SK-N-SH treated with all-trans-retinoic acid at 6 μM for 48 hours (cell line): ENCODE results near the gene BCORL1.

Experiments used
- ATAC-seq: fragments of 200-7000 bp; cut with Tn5 transposase; 3 replicates; pipeline ENCODE4 v1.9.1; 2020; ENCODE audit warnings: mild to moderate bottlenecking, moderate library complexity
- ARNTL ChIP-seq: fragments of 450-650 bp; formaldehyde crosslinking; IDR thresholded peaks from 2 replicates; pipeline ENCODE4 v1.5.0; 2020; ENCODE audit warnings: low read depth, mild to moderate bottlenecking, moderate library complexity, borderline replicate concordance
- BACH2 ChIP-seq: fragments of 250-450 bp; sonication (Bioruptor Pico); IDR thresholded peaks from 2 replicates; pipeline ENCODE4 v1.9.0; 2021; ENCODE audit warnings: mild to moderate bottlenecking, borderline replicate concordance
- CSDC2 ChIP-seq: fragments of 250-450 bp; sonication (Bioruptor Pico); IDR thresholded peaks from 2 replicates; pipeline ENCODE4 v1.5.0; 2020; ENCODE audit warnings: mild to moderate bottlenecking, moderate library complexity
- ESRRG ChIP-seq: fragments of 250-450 bp; sonication (Bioruptor Pico); IDR thresholded peaks from 2 replicates; pipeline ENCODE4 v1.6.1; 2021; ENCODE audit warnings: mild to moderate bottlenecking
- GLIS3 ChIP-seq: fragments of 250-450 bp; sonication (Bioruptor Pico); IDR thresholded peaks from 2 replicates; pipeline ENCODE4 v1.5.0; 2020; ENCODE audit warnings: mild to moderate bottlenecking, moderate library complexity
- PPARA ChIP-seq: fragments of 250-450 bp; sonication (Bioruptor Pico); IDR thresholded peaks from 2 replicates; pipeline ENCODE4 v1.5.0; 2020; ENCODE audit warnings: mild to moderate bottlenecking, borderline replicate concordance
- RARB ChIP-seq: fragments of 250-450 bp; sonication (Bioruptor Pico); IDR thresholded peaks from 2 replicates; pipeline ENCODE4 v1.8.0; 2021; ENCODE audit warnings: mild to moderate bottlenecking, moderate library complexity
- SNAI2 ChIP-seq: fragments of 250-450 bp; sonication (Bioruptor Pico); IDR thresholded peaks from 2 replicates; pipeline ENCODE4 v1.5.0; 2020; ENCODE audit warnings: mild to moderate bottlenecking, moderate library complexity
- TCF4 ChIP-seq: fragments of 250-450 bp; sonication (Bioruptor Pico); IDR thresholded peaks from 2 replicates; pipeline ENCODE4 v1.8.0; 2021; ENCODE audit warnings: mild to moderate bottlenecking, moderate library complexity, borderline replicate concordance
- ZC3H10 ChIP-seq: fragments of 250-450 bp; sonication (Bioruptor Pico); IDR thresholded peaks from 2 replicates; pipeline ENCODE4 v1.5.1; 2021; ENCODE audit warnings: mild to moderate bottlenecking, moderate library complexity
- ZFP3 ChIP-seq: fragments of 250-450 bp; sonication (Bioruptor Pico); IDR thresholded peaks from 2 replicates; pipeline ENCODE4 v1.5.0; 2020; ENCODE audit warnings: mild to moderate bottlenecking, moderate library complexity
- ZFP30 ChIP-seq: fragments of 450-650 bp; formaldehyde crosslinking; IDR thresholded peaks from 2 replicates; pipeline ENCODE4 v1.5.0; 2022; ENCODE audit warnings: mild to moderate bottlenecking, moderate library complexity
- ZNF565 ChIP-seq: fragments of 450-650 bp; formaldehyde crosslinking; conservative IDR thresholded peaks from 2 replicates; pipeline ENCODE4 v1.5.0; 2020; ENCODE audit warnings: low read depth, mild to moderate bottlenecking, moderate library complexity
- ZNF8 ChIP-seq: fragments of 450-650 bp; formaldehyde crosslinking; IDR thresholded peaks from 2 replicates; pipeline ENCODE4 v1.5.0; 2020; ENCODE audit warnings: mild to moderate bottlenecking, moderate library complexity
- TF ChIP-seq, protein P1 (sequence below): fragments of 250-450 bp; sonication (Bioruptor Pico); IDR thresholded peaks from 2 replicates; pipeline ENCODE4 v1.5.1; 2021; ENCODE audit warnings: mild to moderate bottlenecking, moderate library complexity
- TF ChIP-seq, protein P2 (sequence below): fragments of 250-450 bp; sonication (Bioruptor Pico); IDR thresholded peaks from 2 replicates; pipeline ENCODE4 v1.5.1; 2020; ENCODE audit warnings: low read depth, mild to moderate bottlenecking, moderate library complexity
- TF ChIP-seq, protein P3 (sequence below): fragments of 250-450 bp; sonication (Bioruptor Pico); IDR thresholded peaks from 2 replicates; pipeline ENCODE4 v1.5.0; 2020; ENCODE audit warnings: mild to moderate bottlenecking, moderate library complexity
- TF ChIP-seq, protein P4 (sequence below): fragments of 250-450 bp; sonication (Bioruptor Pico); IDR thresholded peaks from 2 replicates; pipeline ENCODE4 v1.8.0; 2021; ENCODE audit warnings: low read depth, mild to moderate bottlenecking, moderate library complexity, borderline replicate concordance
- TF ChIP-seq, protein P5 (sequence below): fragments of 250-450 bp; sonication (Bioruptor Pico); IDR thresholded peaks from 2 replicates; pipeline ENCODE4 v1.8.0; 2020; ENCODE audit warnings: mild to moderate bottlenecking, moderate library complexity, borderline replicate concordance

BCORL1 gene

DNA sequence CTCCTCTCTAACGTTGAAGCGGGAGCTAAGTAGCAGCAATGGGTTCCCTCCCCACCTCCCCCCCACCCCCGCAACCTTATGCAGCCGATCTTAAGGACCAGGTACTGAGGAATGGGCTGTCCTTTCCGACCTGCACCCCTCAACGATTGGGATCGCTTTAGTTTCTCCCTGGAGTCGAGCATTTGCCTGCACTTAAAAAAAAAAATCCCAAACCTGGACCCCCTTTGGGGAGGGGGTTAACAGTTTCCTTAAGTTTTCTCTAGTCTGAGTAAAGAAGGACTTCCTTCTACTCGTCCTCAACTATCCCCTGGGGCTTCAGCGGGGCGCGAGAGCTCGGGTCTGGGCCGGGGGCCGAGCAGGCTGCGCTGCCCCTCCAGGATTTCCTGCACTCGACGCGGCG, 25.7 kb upstream of the BCORL1 start:
- ATAC-seq = no peak
- TF ChIP-seq BACH2 (CRISPR knock-in tag) (no peak), RARB (CRISPR knock-in tag) (no peak), ARNTL (no peak), ZFP3 (no peak), PPARA (CRISPR knock-in tag) (no peak), ZC3H10 (CRISPR knock-in tag) (no peak), ZNF8 (no peak), ESRRG (CRISPR knock-in tag) (no peak), TCF4 (CRISPR knock-in tag) (no peak)
- TF ChIP-seq, protein P1, sequence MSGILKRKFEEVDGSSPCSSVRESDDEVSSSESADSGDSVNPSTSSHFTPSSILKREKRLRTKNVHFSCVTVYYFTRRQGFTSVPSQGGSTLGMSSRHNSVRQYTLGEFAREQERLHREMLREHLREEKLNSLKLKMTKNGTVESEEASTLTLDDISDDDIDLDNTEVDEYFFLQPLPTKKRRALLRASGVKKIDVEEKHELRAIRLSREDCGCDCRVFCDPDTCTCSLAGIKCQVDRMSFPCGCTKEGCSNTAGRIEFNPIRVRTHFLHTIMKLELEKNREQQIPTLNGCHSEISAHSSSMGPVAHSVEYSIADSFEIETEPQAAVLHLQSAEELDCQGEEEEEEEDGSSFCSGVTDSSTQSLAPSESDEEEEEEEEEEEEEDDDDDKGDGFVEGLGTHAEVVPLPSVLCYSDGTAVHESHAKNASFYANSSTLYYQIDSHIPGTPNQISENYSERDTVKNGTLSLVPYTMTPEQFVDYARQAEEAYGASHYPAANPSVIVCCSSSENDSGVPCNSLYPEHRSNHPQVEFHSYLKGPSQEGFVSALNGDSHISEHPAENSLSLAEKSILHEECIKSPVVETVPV (CRISPR knock-in tag) = no peak
- TF ChIP-seq, protein P2, sequence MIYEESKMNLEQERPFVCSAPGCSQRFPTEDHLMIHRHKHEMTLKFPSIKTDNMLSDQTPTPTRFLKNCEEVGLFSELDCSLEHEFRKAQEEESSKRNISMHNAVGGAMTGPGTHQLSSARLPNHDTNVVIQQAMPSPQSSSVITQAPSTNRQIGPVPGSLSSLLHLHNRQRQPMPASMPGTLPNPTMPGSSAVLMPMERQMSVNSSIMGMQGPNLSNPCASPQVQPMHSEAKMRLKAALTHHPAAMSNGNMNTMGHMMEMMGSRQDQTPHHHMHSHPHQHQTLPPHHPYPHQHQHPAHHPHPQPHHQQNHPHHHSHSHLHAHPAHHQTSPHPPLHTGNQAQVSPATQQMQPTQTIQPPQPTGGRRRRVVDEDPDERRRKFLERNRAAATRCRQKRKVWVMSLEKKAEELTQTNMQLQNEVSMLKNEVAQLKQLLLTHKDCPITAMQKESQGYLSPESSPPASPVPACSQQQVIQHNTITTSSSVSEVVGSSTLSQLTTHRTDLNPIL (CRISPR knock-in tag) = no peak
- TF ChIP-seq, protein P3, sequence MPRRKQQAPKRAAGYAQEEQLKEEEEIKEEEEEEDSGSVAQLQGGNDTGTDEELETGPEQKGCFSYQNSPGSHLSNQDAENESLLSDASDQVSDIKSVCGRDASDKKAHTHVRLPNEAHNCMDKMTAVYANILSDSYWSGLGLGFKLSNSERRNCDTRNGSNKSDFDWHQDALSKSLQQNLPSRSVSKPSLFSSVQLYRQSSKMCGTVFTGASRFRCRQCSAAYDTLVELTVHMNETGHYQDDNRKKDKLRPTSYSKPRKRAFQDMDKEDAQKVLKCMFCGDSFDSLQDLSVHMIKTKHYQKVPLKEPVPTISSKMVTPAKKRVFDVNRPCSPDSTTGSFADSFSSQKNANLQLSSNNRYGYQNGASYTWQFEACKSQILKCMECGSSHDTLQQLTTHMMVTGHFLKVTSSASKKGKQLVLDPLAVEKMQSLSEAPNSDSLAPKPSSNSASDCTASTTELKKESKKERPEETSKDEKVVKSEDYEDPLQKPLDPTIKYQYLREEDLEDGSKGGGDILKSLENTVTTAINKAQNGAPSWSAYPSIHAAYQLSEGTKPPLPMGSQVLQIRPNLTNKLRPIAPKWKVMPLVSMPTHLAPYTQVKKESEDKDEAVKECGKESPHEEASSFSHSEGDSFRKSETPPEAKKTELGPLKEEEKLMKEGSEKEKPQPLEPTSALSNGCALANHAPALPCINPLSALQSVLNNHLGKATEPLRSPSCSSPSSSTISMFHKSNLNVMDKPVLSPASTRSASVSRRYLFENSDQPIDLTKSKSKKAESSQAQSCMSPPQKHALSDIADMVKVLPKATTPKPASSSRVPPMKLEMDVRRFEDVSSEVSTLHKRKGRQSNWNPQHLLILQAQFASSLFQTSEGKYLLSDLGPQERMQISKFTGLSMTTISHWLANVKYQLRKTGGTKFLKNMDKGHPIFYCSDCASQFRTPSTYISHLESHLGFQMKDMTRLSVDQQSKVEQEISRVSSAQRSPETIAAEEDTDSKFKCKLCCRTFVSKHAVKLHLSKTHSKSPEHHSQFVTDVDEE (CRISPR knock-in tag) = no peak

DNA sequence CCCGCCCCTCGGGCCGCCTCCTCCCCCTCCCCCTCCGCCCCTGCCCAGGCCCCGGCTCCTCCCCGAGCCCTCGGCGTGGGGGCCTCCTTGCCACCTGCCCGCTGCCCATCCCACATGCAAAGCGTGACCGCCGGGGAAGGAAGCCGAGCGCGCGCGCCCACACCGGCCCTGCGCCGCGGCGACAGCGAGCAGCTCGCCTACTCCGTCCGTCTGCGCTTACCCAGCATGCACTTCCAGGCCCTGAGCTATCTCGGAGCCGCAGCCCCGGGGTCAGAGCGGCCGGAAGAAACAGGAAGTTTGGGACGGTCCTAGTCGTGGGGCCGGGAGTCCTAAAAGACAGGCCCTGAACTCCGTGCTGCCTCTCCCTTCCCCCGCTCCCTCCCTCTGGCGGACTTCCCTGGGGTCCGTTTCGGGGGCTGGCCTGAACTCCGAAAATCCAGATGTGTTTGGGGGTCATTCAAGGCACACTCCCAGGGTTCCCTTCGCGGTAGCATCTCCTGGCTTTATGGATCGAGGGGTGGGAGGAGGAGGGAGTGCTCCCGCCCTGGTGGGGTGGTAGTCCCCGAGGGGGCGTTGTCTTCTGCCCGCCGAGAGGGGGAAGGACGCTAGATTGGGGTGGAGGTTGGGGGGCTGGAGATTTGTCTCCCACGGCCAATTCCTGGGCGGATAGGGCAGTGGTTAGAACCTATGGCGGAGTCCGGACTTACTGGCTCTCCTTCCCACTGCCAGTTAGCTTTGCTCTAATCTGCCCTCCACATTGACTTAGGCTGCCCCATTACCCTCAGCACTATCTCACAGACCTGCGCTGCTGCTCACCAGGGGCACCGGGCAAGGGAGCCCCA, 25.0 kb upstream of the BCORL1 start:
- ATAC-seq = peak; percentile 87
- TF ChIP-seq, protein P3 (CRISPR knock-in tag) = no peak
- TF ChIP-seq TCF4 (CRISPR knock-in tag) (no peak), ZNF565 (CRISPR knock-in tag) (no peak), CSDC2 (CRISPR knock-in tag) (no peak), ZFP30 (CRISPR knock-in tag) (no peak), RARB (CRISPR knock-in tag) (no peak), ESRRG (CRISPR knock-in tag) (no peak), SNAI2 (CRISPR knock-in tag) (no peak), BACH2 (CRISPR knock-in tag) (no peak), ZNF8 (no peak), GLIS3 (CRISPR knock-in tag) (no peak), PPARA (CRISPR knock-in tag) (no peak)
- TF ChIP-seq, protein P4, sequence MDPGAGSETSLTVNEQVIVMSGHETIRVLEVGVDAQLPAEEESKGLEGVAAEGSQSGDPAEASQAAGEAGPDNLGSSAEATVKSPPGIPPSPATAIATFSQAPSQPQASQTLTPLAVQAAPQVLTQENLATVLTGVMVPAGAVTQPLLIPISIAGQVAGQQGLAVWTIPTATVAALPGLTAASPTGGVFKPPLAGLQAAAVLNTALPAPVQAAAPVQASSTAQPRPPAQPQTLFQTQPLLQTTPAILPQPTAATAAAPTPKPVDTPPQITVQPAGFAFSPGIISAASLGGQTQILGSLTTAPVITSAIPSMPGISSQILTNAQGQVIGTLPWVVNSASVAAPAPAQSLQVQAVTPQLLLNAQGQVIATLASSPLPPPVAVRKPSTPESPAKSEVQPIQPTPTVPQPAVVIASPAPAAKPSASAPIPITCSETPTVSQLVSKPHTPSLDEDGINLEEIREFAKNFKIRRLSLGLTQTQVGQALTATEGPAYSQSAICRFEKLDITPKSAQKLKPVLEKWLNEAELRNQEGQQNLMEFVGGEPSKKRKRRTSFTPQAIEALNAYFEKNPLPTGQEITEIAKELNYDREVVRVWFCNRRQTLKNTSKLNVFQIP (CRISPR knock-in tag) = no peak
- TF ChIP-seq, protein P2 (CRISPR knock-in tag) = no peak
- TF ChIP-seq, protein P5, sequence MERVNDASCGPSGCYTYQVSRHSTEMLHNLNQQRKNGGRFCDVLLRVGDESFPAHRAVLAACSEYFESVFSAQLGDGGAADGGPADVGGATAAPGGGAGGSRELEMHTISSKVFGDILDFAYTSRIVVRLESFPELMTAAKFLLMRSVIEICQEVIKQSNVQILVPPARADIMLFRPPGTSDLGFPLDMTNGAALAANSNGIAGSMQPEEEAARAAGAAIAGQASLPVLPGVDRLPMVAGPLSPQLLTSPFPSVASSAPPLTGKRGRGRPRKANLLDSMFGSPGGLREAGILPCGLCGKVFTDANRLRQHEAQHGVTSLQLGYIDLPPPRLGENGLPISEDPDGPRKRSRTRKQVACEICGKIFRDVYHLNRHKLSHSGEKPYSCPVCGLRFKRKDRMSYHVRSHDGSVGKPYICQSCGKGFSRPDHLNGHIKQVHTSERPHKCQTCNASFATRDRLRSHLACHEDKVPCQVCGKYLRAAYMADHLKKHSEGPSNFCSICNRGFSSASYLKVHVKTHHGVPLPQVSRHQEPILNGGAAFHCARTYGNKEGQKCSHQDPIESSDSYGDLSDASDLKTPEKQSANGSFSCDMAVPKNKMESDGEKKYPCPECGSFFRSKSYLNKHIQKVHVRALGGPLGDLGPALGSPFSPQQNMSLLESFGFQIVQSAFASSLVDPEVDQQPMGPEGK (CRISPR knock-in tag) = no peak
